H1 (cell line): ENCODE data around the gene PRKCH. TPM values are rescaled to one million over a fixed set of nuclear protein-coding genes. Genes with fewer than 3 reads are reported as not detected.
A peak's percentile ranks its signal among the peaks of the same experiment; 100 is the strongest.

ENCODE experiments used
- CTCF ChIA-PET: fragments of 300-600 bp; sonication (Branson Sonifier 250); formaldehyde crosslinking; loops from one replicate; lab custom pipeline; 2021; ENCODE audit not compliant: partially characterized antibody; lab: Charles Lee
- POLR2A ChIA-PET: fragments of 300-600 bp; sonication (Branson Sonifier 250); formaldehyde crosslinking; loops from one replicate; lab custom pipeline; 2021; ENCODE audit warnings: inconsistent platforms; ENCODE audit not compliant: partially characterized antibody; lab: Charles Lee
- DNase-seq, 2 experiments: peaks; one replicate each; pipeline versions ENCODE4 v3.0.0 to v3.0.0-alpha.2; 2010 to 2022; ENCODE audit warnings: low spot score in 2 of 2, low read depth in 1 of 2, mixed read lengths in 1 of 2
- FAIRE-seq: peaks from 2 replicates; lab custom pipeline; 2011; peaks lifted over from hg19 to GRCh38; lab: Jason Lieb, UNC
- H2AFZ ChIP-seq: 2 replicates; pipeline ENCODE4 v1.8.1; 2012; ENCODE audit warnings: low read length, inconsistent platforms
- H2AK5ac ChIP-seq: 2 replicates; pipeline ENCODE4 v1.6.1; 2013; ENCODE audit warnings: low read depth, low read length
- H2BK120ac ChIP-seq: replicated peaks from 2 replicates; pipeline ENCODE3; 2013; ENCODE audit warnings: low read depth, low read length, inconsistent platforms
- H2BK12ac ChIP-seq: 2 replicates; pipeline ENCODE4 v1.6.1; 2013; ENCODE audit warnings: low read depth, low read length
- H2BK15ac ChIP-seq: 2 replicates; pipeline ENCODE4 v1.6.1; 2013; ENCODE audit warnings: low read length
- H2BK20ac ChIP-seq: 2 replicates; pipeline ENCODE4 v1.6.1; 2013; ENCODE audit warnings: low read length
- H2BK5ac ChIP-seq: 2 replicates; pipeline ENCODE4 v1.6.1; 2013; ENCODE audit warnings: low read depth, low read length
- H3K14ac ChIP-seq: 2 replicates; pipeline ENCODE4 v1.6.1; 2013; ENCODE audit warnings: inconsistent platforms; ENCODE audit not compliant: insufficient read length
- H3K18ac ChIP-seq: 2 replicates; pipeline ENCODE4 v1.6.1; 2013; ENCODE audit warnings: low read length; ENCODE audit errors: extremely low read depth
- H3K23ac ChIP-seq: 2 replicates; pipeline ENCODE4 v1.6.1; 2013; ENCODE audit warnings: inconsistent platforms; ENCODE audit not compliant: insufficient read length
- H3K23me2 ChIP-seq: 2 replicates; pipeline ENCODE4 v1.6.1; 2013; ENCODE audit warnings: low read depth, low read length
- H3K27ac ChIP-seq: 2 replicates; pipeline ENCODE4 v1.6.1; 2011; ENCODE audit warnings: low read depth, low read length, inconsistent platforms
- H3K27me3 ChIP-seq, 4 experiments: replicated peaks in 1 of 4; 1 replicate in 1 of 4; 2 replicates in 3 of 4; pipeline versions ENCODE4 v1.6.1 to v1.8.1; 2011 to 2013; ENCODE audit warnings: low read length in 3 of 4, mild to moderate bottlenecking in 3 of 4, inconsistent platforms in 2 of 4, mixed read lengths in 2 of 4, moderate library complexity in 1 of 4; ENCODE audit not compliant: control insufficient read depth in 3 of 4, insufficient read depth in 3 of 4; ENCODE audit errors: extremely low read depth in 1 of 4
- H3K36me3 ChIP-seq, 4 experiments: 2 replicates each; pipeline versions ENCODE4 v1.6.1 to v1.8.1; 2011 to 2013; ENCODE audit warnings: mild to moderate bottlenecking in 4 of 4, low read length in 3 of 4, moderate library complexity in 2 of 4, control low read depth in 1 of 4, inconsistent platforms in 1 of 4; ENCODE audit not compliant: insufficient read depth in 4 of 4, control insufficient read depth in 2 of 4
- H3K4ac ChIP-seq: replicated peaks from 2 replicates; pipeline ENCODE3; 2013; ENCODE audit warnings: low read length, low read depth, mixed read lengths, inconsistent platforms; ENCODE audit not compliant: insufficient read length
- H3K4me1 ChIP-seq, 4 experiments: replicated peaks in 1 of 4; 1 replicate in 1 of 4; 2 replicates in 3 of 4; pipeline versions ENCODE4 v1.6.1 to v1.8.1; 2011 to 2013; ENCODE audit warnings: low read length in 3 of 4, inconsistent platforms in 2 of 4, mixed read lengths in 1 of 4; ENCODE audit not compliant: insufficient read depth in 4 of 4, control insufficient read depth in 3 of 4
- H3K4me2 ChIP-seq, 2 experiments: 2 replicates each; pipeline versions ENCODE4 v1.6.1 to v1.8.1; 2011 to 2013; ENCODE audit warnings: low read depth in 2 of 2, low read length in 2 of 2, control low read depth in 1 of 2, inconsistent platforms in 1 of 2, mild to moderate bottlenecking in 1 of 2; ENCODE audit not compliant: insufficient read depth in 1 of 2
- H3K4me3 ChIP-seq, 4 experiments: fragments of 200-600, 300-600 bp in 1 of 4; sonication (generic), shearing (Covaris generic), sonication (Bioruptor Twin) in 1 of 4; 2 replicates each; pipeline versions ENCODE4 v1.5.1 to v1.8.1; 2011 to 2016; ENCODE audit warnings: low read length in 4 of 4, low read depth in 3 of 4, control low read depth in 2 of 4, inconsistent platforms in 2 of 4, mild to moderate bottlenecking in 2 of 4, mixed read lengths in 1 of 4, moderate library complexity in 1 of 4; ENCODE audit not compliant: insufficient read depth in 2 of 4; ENCODE audit errors: extremely low read depth in 1 of 4
- H3K56ac ChIP-seq: replicated peaks from 2 replicates; pipeline ENCODE3; 2013; ENCODE audit warnings: low read depth, mild to moderate bottlenecking, mixed read lengths, low read length, inconsistent platforms; ENCODE audit not compliant: insufficient read length
- H3K79me1 ChIP-seq: 2 replicates; pipeline ENCODE4 v1.6.1; 2013; ENCODE audit warnings: low read depth, low read length, control low read depth
- H3K79me2 ChIP-seq, 2 experiments: 2 replicates each; pipeline versions ENCODE4 v1.6.1 to v1.8.1; 2012 to 2013; ENCODE audit warnings: low read length in 2 of 2, mild to moderate bottlenecking in 2 of 2, inconsistent platforms in 1 of 2; ENCODE audit not compliant: insufficient read depth in 2 of 2, control insufficient read depth in 1 of 2
- H3K9ac ChIP-seq, 4 experiments: replicated peaks in 1 of 4; 1 replicate in 1 of 4; 2 replicates in 3 of 4; pipeline versions ENCODE4 v1.6.1 to v1.8.1; 2011 to 2013; ENCODE audit warnings: low read depth in 3 of 4, low read length in 3 of 4, control low read depth in 2 of 4, mild to moderate bottlenecking in 2 of 4, moderate library complexity in 2 of 4, inconsistent platforms in 1 of 4; ENCODE audit errors: extremely low read depth in 1 of 4
- H3K9me3 ChIP-seq, 2 experiments: 2 replicates each; pipeline versions ENCODE4 v1.6.1 to v1.8.1; 2012 to 2013; ENCODE audit warnings: mild to moderate bottlenecking in 2 of 2, moderate library complexity in 2 of 2, control low read depth in 1 of 2, inconsistent platforms in 1 of 2, low read depth in 1 of 2, low read length in 1 of 2, mixed read lengths in 1 of 2; ENCODE audit not compliant: insufficient read depth in 2 of 2
- H4K20me1 ChIP-seq, 2 experiments: replicated peaks in 1 of 2; 2 replicates each; pipeline versions ENCODE3 to v1.8.1; 2011 to 2013; ENCODE audit warnings: inconsistent platforms in 2 of 2, low read length in 2 of 2, mild to moderate bottlenecking in 1 of 2; ENCODE audit not compliant: insufficient read depth in 2 of 2, control insufficient read depth in 1 of 2
- H4K5ac ChIP-seq: 2 replicates; pipeline ENCODE4 v1.6.1; 2013; ENCODE audit warnings: low read length, low read depth, mixed read lengths, inconsistent platforms; ENCODE audit not compliant: insufficient read length
- H4K8ac ChIP-seq: 2 replicates; pipeline ENCODE4 v1.8.0; 2013; ENCODE audit warnings: mild to moderate bottlenecking, moderate library complexity, low read length, inconsistent platforms; ENCODE audit not compliant: insufficient read depth; ENCODE audit errors: extremely low read depth
- H4K91ac ChIP-seq: replicated peaks from 2 replicates; pipeline ENCODE3; 2013; ENCODE audit warnings: low read length, mixed read lengths, inconsistent platforms; ENCODE audit not compliant: insufficient read length
- BACH1 ChIP-seq: IDR thresholded peaks from 2 replicates; pipeline ENCODE4 v1.6.1; 2012; ENCODE audit warnings: low read length, improper control_type of control experiment
- BRCA1 ChIP-seq: IDR thresholded peaks from 2 replicates; pipeline ENCODE4 v1.6.1; 2012; ENCODE audit warnings: low read depth, low read length, improper control_type of control experiment
- HDAC6 ChIP-seq: IDR thresholded peaks from one replicate; pipeline ENCODE4 v1.7.1; 2012; ENCODE audit warnings: low read depth, mild to moderate bottlenecking, inconsistent platforms, low read length, moderate library complexity
- KDM4A ChIP-seq: IDR thresholded peaks from one replicate; pipeline ENCODE4 v1.7.1; 2012; ENCODE audit warnings: low read depth, mild to moderate bottlenecking, moderate library complexity, low read length, inconsistent platforms; ENCODE audit not compliant: severe bottlenecking
- MAX ChIP-seq: IDR thresholded peaks from 2 replicates; pipeline ENCODE4 v1.6.1; 2012; ENCODE audit warnings: inconsistent platforms
- POLR2A ChIP-seq, 2 experiments: IDR thresholded peaks; 1 replicate in 1 of 2; 2 replicates in 1 of 2; pipeline ENCODE4 v1.6.1; 2011; ENCODE audit warnings: low read depth in 2 of 2, low read length in 2 of 2, mild to moderate bottlenecking in 2 of 2; ENCODE audit errors: control extremely low read depth in 1 of 2
- RFX5 ChIP-seq: IDR thresholded peaks from 2 replicates; pipeline ENCODE4 v1.6.1; 2011; ENCODE audit warnings: low read depth, low read length, improper control_type of control experiment, borderline replicate concordance
- SAP30 ChIP-seq: fragments of 300-600 bp; sonication (generic); IDR thresholded peaks from 2 replicates; pipeline ENCODE4 v1.7.1; 2012; ENCODE audit warnings: low read length, moderate library complexity, mild to moderate bottlenecking, inconsistent platforms; ENCODE audit not compliant: insufficient read depth, insufficient replicate concordance
- SIRT6 ChIP-seq: IDR thresholded peaks from one replicate; pipeline ENCODE4 v1.7.1; 2012; ENCODE audit warnings: low read length, inconsistent platforms
- TEAD4 ChIP-seq: IDR thresholded peaks from 2 replicates; pipeline ENCODE4 v1.6.1; 2012; ENCODE audit warnings: low read depth, low read length, inconsistent platforms, mixed read lengths
- YY1 ChIP-seq: IDR thresholded peaks from 2 replicates; pipeline ENCODE4 v1.6.1; 2011; ENCODE audit warnings: low read depth, mild to moderate bottlenecking, low read length
- WGBS, 2 experiments: shearing (Covaris generic) in 1 of 2; methylation state at CpG; one replicate each; pipeline versions ENCODE4 v1.1.6 to v1.1.7; 2013 to 2015; ENCODE audit warnings: low lambda C conversion rate in 2 of 2, mixed read lengths in 2 of 2, inconsistent platforms in 1 of 2, low coverage in 1 of 2, missing lambda C conversion rate in 1 of 2; ENCODE audit not compliant: insufficient replicate concordance in 2 of 2, insufficient coverage in 1 of 2, insufficient read length in 1 of 2; ENCODE audit errors: extremely low coverage in 1 of 2, missing lambda C conversion rate in 1 of 2; 5-methylcytosine and 5-hydroxymethylcytosine counted together
- polyA plus RNA-seq, 7 experiments: library from polyadenylated mRNA; depleted of rRNA in 3 of 7; stranded (reverse) in 5 of 7; unstranded in 2 of 7; fragments of >200 nt in 5 of 7; fragments of 200-250 nt in 2 of 7; gene quantifications; 1 replicate in 5 of 7; 2 replicates in 1 of 7; 4 replicates in 1 of 7; pipeline versions ENCODE4 v1.2.1 to v1.2.3, GENCODE V29; 2011 to 2013; ENCODE audit warnings: missing spikeins in 2 of 7, mixed read lengths in 2 of 7
- total RNA-seq: library from RNA; stranded (reverse); fragmentation: NEBNext Ultra II Directional; extraction: Animal tissue kit (Norgen Biotek cat#: 25700); gene quantifications from 2 replicates; pipeline ENCODE4 v1.2.1, GENCODE V29; 2021

The PRKCH gene
- total and polyA plus RNA-seq, 2 of the 8 experiments (the other 6 are each of a cell fraction or from before 2014, with no cell fraction given), result 6.4 to 7.0 TPM

GRCh38 chr14:61279082-61279481 lies 42.3 kb upstream of the PRKCH start:
- no peak for FAIRE-seq
- no peak overlapping the region for H3K27ac ChIP-seq
- H3K23me2 ChIP-seq, result peaks cover 10% of the 10 kb centered on the region; the same call in 1 of the 2 replicates
- no peaks in the 10 kb centered on the region for H3K79me2 ChIP-seq
- TF ChIP-seq BRCA1 (no peak), RFX5 (no peak), MAX (no peak), POLR2A (IDR thresholded peaks at IDR 0.05; ENCODE audit: control extremely low read depth in 1 of 2, low read depth in 2 of 2, low read length in 2 of 2) (no peak), KDM4A (no peak), HDAC6 (no peak), SIRT6 (no peak), TEAD4 (no peak), BACH1 (no peak), SAP30 (no peak), YY1 (no peak)
- TF ChIP-seq, all 59 proteins: peak for 0
- no peak overlapping the region for H3K4me3 ChIP-seq
- H3K56ac ChIP-seq, result no peak overlapping the region
- ChIA-PET POLR2A (no interaction called here), CTCF (interaction anchor here (0.6 to 2.2 kb wide), 5 partner anchors 9 to 186 kb away, joined by 3 to 20 read pairs (median 4); no protein-coding TSS in a partner anchor)
- peaks cover 0 to 4% (median 1%) of the 10 kb centered on the region in 4 experiments; a peak in 3 of 7 replicates for H3K4me1 ChIP-seq
- H3K4ac ChIP-seq, result no peak overlapping the region
- no peaks in the 10 kb centered on the region for H3K79me1 ChIP-seq
- H4K8ac ChIP-seq, result no peak overlapping the region
- peaks cover 11 to 22% (median 19%) of the 10 kb centered on the region in 4 experiments; a peak in 6 of 7 replicates for H3K27me3 ChIP-seq
- DNase-seq, result no peak
- WGBS, 2 experiments, result 81% methylated on average over 5 of the region's 5 CpGs; no CpG with 5 or more reads in 1 of the 2 experiments
- no peak overlapping the region for H3K23ac ChIP-seq
- H2AFZ ChIP-seq, result no peak overlapping the region
- H2BK15ac ChIP-seq, result no peak overlapping the region
- H2BK12ac ChIP-seq, result no peak overlapping the region
- peaks cover 2 to 5% of the 10 kb centered on the region in 2 experiments for H4K20me1 ChIP-seq
- H2BK5ac ChIP-seq, result no peak overlapping the region
- H3K36me3 ChIP-seq, result no peaks in the 10 kb centered on the region
- H4K5ac ChIP-seq, result no peak overlapping the region
- no peak overlapping the region for H4K91ac ChIP-seq
- H3K14ac ChIP-seq, result no peak overlapping the region
- no peak overlapping the region for H3K9ac ChIP-seq
- no peak overlapping the region for H2BK120ac ChIP-seq
- H2BK20ac ChIP-seq, result no peak overlapping the region
- H2AK5ac ChIP-seq, result no peak overlapping the region
- H3K9me3 ChIP-seq, result no peaks in the 10 kb centered on the region
- H3K4me2 ChIP-seq, result peak overlapping the region in 1 of 2 experiments; percentile 81; a peak in 1 of 4 replicates
- no peak overlapping the region for H3K18ac ChIP-seq
